ENCODE data around the gene BRD1. TPM values are rescaled to one million over a fixed set of nuclear protein-coding genes. Genes with fewer than 3 reads are reported as not detected.

Gene BRD1
- total RNA-seq, 4 donors from 2014 or later = 43.4 to 70.5 (median 50.3) TPM

- intact Hi-C loops (cut with DNase I; ENCODE audit: low total_unique reads) = no loop called here
- 86 to 100% methylated on average over 2 to 5 of the region's 5 CpGs for WGBS, 2 donors (ENCODE audit: low coverage in 1 of 2)
- Histone ChIP-seq H3K27me3 (peaks cover 10% of the 10 kb centered on the region), H3K36me3 (no peaks in the 10 kb centered on the region), H3K27ac (no peak overlapping the region), H3K9me3 (no peaks in the 10 kb centered on the region), H3K4me1 (peaks cover 0 to 5% (median 0%) of the 10 kb centered on the region in 4 donors), H3K4me3 (no peak overlapping the region)
- DNase-seq = no peak
- in situ Hi-C loops (cut with MboI; ENCODE audit: low pct_ligation_motif_present in 1 of 4, low pct_unique_long_range_greater_than_20kb in 1 of 4, low sequenced_read_pairs in 3 of 4) = loop anchor here (25.0 kb wide), 1 partner anchor 281 kb away; no protein-coding TSS in a partner anchor
- TF ChIP-seq POLR2AphosphoS5 (IDR thresholded peaks at IDR 0.05) (no peak), POLR2A (IDR thresholded peaks at IDR 0.05) (no peak), EP300 (IDR thresholded peaks at IDR 0.05; ENCODE audit: low read depth) (no peak), CTCF (IDR thresholded peaks at IDR 0.05) (no peak)
These were observed 71.5 kb downstream of the BRD1 start for GRCh38 chr22:49756201-49756600.

GRCh38 chr22:49755631-49756001 lies 72.1 kb downstream of the BRD1 start:
- 56 to 60% methylated on average over 8 to 9 of the region's 10 CpGs for WGBS, 2 donors (ENCODE audit: low coverage in 1 of 2)
- H3K27me3 ChIP-seq = peaks cover 10% of the 10 kb centered on the region
- H3K36me3 ChIP-seq = no peaks in the 10 kb centered on the region
- DNase-seq = no peak
- no peak overlapping the region for H3K4me3 ChIP-seq
- in situ Hi-C loops (cut with MboI; ENCODE audit: low pct_ligation_motif_present in 1 of 4, low pct_unique_long_range_greater_than_20kb in 1 of 4, low sequenced_read_pairs in 3 of 4) (loop anchor here (25.0 kb wide), 1 partner anchor 282 kb away; no protein-coding TSS in a partner anchor), intact Hi-C loops (cut with DNase I; ENCODE audit: low total_unique reads) (no loop called here)
- H3K9me3 ChIP-seq = no peaks in the 10 kb centered on the region
- TF ChIP-seq POLR2AphosphoS5 (IDR thresholded peaks at IDR 0.05) = no peak
- no peak for TF ChIP-seq POLR2A (IDR thresholded peaks at IDR 0.05)
- no peak for TF ChIP-seq EP300 (IDR thresholded peaks at IDR 0.05; ENCODE audit: low read depth)
- no peak for TF ChIP-seq CTCF (IDR thresholded peaks at IDR 0.05)
- H3K27ac ChIP-seq = no peak overlapping the region
- H3K4me1 ChIP-seq = peaks cover 0 to 4% (median 0%) of the 10 kb centered on the region in 4 donors

- no peak for DNase-seq
- TF ChIP-seq CTCF (IDR thresholded peaks at IDR 0.05) (no peak), EP300 (IDR thresholded peaks at IDR 0.05; ENCODE audit: low read depth) (no peak), POLR2A (IDR thresholded peaks at IDR 0.05) (no peak), POLR2AphosphoS5 (IDR thresholded peaks at IDR 0.05) (no peak)
- H3K9me3 ChIP-seq = no peaks in the 10 kb centered on the region
- intact Hi-C loops (cut with DNase I; ENCODE audit: low total_unique reads) = no loop called here
- no peaks in the 10 kb centered on the region for H3K4me1 ChIP-seq
- H3K27me3 ChIP-seq = peaks cover 13% of the 10 kb centered on the region
- no peak overlapping the region for H3K4me3 ChIP-seq
- 69% methylated on average over 24 of the region's 25 CpGs; no CpG with 5 or more reads in 1 of the 2 donors for WGBS, 2 donors (ENCODE audit: low coverage in 1 of 2)
- in situ Hi-C loops (cut with MboI; ENCODE audit: low pct_ligation_motif_present in 1 of 4, low pct_unique_long_range_greater_than_20kb in 1 of 4, low sequenced_read_pairs in 3 of 4) = loop anchor here (25.0 kb wide), 1 partner anchor 282 kb away; no protein-coding TSS in a partner anchor
- H3K36me3 ChIP-seq = no peaks in the 10 kb centered on the region
- H3K27ac ChIP-seq = no peak overlapping the region
These were observed 72.7 kb downstream of the BRD1 start for GRCh38 chr22:49754696-49755630.

- no peaks in the 10 kb centered on the region for H3K9me3 ChIP-seq
- peaks cover 21% of the 10 kb centered on the region for H3K27me3 ChIP-seq
- H3K27ac ChIP-seq = no peak overlapping the region
- no peaks in the 10 kb centered on the region for H3K4me1 ChIP-seq
- no peaks in the 10 kb centered on the region for H3K36me3 ChIP-seq
- WGBS, 2 donors (ENCODE audit: low coverage in 1 of 2) = 77% methylated on average over 19 of the region's 20 CpGs; no CpG with 5 or more reads in 1 of the 2 donors
- in situ Hi-C loops (cut with MboI; ENCODE audit: low pct_ligation_motif_present in 1 of 4, low pct_unique_long_range_greater_than_20kb in 1 of 4, low sequenced_read_pairs in 3 of 4) (loop anchor here (25.0 kb wide), 1 partner anchor 283 kb away; no protein-coding TSS in a partner anchor), intact Hi-C loops (cut with DNase I; ENCODE audit: low total_unique reads) (no loop called here)
- no peak for DNase-seq
- TF ChIP-seq EP300 (IDR thresholded peaks at IDR 0.05; ENCODE audit: low read depth) = no peak
- no peak for TF ChIP-seq POLR2AphosphoS5 (IDR thresholded peaks at IDR 0.05)
- no peak for TF ChIP-seq POLR2A (IDR thresholded peaks at IDR 0.05)
- TF ChIP-seq CTCF (IDR thresholded peaks at IDR 0.05) = no peak
- no peak overlapping the region for H3K4me3 ChIP-seq
These were observed 73.5 kb downstream of the BRD1 start for GRCh38 chr22:49753961-49754695.

All from transverse colon (tissue), 4 donors.